GM18907 (cell line): ENCODE data around the gene PON1.

Experiments used
- ATAC-seq: cut with Tn5 transposase; IDR thresholded peaks from one replicate; pipeline ENCODE4 v1.9.1; 2021; ENCODE audit warnings: mild to moderate bottlenecking, moderate library complexity; ENCODE audit not compliant: unreplicated experiment

PON1 gene

GRCh38 chr7:95324431-95324830 is at the start of gene PON1:
Gene PON1 (minus strand): TSS chr7:95324532. CDS start chr7:95324475, 57 bp downstream.
- ATAC-seq, result peak; percentile 68

GRCh38 chr7:95373323-95373722 is 49.0 kb upstream of the PON1 start:
- ATAC-seq, result no peak

- no peak for ATAC-seq
These were observed 43.9 kb upstream of the PON1 start for GRCh38 chr7:95368235-95368634.

- ATAC-seq, result no peak
These were observed 43.3 kb upstream of the PON1 start for GRCh38 chr7:95367606-95368005.

- no peak for ATAC-seq
These were observed 40.8 kb upstream of the PON1 start for GRCh38 chr7:95365151-95365550.

- no peak for ATAC-seq
These were observed 33.3 kb upstream of the PON1 start for GRCh38 chr7:95357623-95358022.

- no peak for ATAC-seq
These were observed 18.4 kb upstream of the PON1 start for GRCh38 chr7:95342642-95343307.

- ATAC-seq, result no peak
These were observed 17.7 kb upstream of the PON1 start for GRCh38 chr7:95342029-95342428.

- no peak for ATAC-seq
These were observed 16.2 kb upstream of the PON1 start for GRCh38 chr7:95340491-95340890.

- ATAC-seq, result no peak
These were observed 14.5 kb upstream of the PON1 start for GRCh38 chr7:95338832-95339231.

- no peak for ATAC-seq
These were observed 10.8 kb upstream of the PON1 start for GRCh38 chr7:95335093-95335492.

- ATAC-seq, result no peak
These were observed 10.1 kb upstream of the PON1 start for GRCh38 chr7:95334447-95334846.

- peak; percentile 43 for ATAC-seq
These were observed 6.6 kb upstream of the PON1 start for GRCh38 chr7:95330961-95331337.

GRCh38 chr7:95330204-95330960 is 6.0 kb upstream of the PON1 start:
- peak; percentile 97 for ATAC-seq

GRCh38 chr7:95327356-95327755 is 3.0 kb upstream of the PON1 start:
- no peak for ATAC-seq

GRCh38 chr7:95323410-95324129 is 762 bp downstream of the PON1 start:
- ATAC-seq, result no peak

- ATAC-seq, result no peak
These were observed 1.5 kb downstream of the PON1 start for GRCh38 chr7:95322854-95323253.

GRCh38 chr7:95322396-95322795 is 1.9 kb downstream of the PON1 start:
- ATAC-seq, result no peak

- ATAC-seq, result no peak
These were observed 2.6 kb downstream of the PON1 start for GRCh38 chr7:95321720-95322119.

GRCh38 chr7:95320651-95321050 is 3.7 kb downstream of the PON1 start:
- ATAC-seq, result no peak

- no peak for ATAC-seq
These were observed 4.8 kb downstream of the PON1 start for GRCh38 chr7:95319570-95319969.
